ENCODE measurements around the gene ASTL.

DNA sequence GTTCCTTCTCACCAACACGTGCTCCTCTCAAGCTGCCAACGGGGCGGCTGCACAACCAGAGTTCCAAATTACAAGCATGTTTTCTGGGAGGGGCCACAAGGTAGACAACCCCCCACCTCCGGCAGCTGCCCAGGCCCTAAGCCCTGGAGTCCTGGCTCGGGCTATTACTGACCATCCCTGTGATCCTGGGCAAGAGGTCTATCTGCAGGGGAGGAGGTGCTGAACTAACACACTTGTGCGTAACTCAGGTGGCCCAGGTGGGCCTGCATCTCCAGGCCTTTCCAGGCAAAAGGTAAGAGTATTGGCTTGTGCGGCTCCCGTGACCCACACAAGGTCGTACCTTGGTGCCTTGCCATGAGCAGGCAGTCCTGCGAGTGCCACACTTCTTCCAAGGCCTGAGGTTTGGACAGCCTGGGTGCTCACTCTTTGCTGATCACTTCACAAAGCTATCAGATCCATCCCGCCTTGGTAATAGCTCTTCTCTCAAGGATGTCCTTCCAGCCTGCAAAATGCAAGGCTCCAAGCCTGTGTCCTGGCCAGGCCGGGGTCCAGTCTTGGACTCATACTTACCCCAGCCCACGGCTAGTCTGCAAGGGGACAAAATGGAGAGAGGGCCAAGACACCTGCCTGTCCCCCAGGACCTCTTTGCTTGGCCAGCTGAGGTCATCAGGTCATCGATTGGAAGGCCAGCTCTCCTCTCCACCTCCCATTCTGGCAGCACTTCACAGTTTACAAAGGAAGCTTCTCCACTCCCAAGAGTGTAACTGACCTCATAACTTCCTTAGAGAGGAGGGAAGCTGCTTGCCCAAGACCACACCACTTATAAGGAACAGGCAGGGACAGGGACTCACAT is 55.9 kb downstream of the ASTL start:
- TF ChIP-seq, protein P1, sequence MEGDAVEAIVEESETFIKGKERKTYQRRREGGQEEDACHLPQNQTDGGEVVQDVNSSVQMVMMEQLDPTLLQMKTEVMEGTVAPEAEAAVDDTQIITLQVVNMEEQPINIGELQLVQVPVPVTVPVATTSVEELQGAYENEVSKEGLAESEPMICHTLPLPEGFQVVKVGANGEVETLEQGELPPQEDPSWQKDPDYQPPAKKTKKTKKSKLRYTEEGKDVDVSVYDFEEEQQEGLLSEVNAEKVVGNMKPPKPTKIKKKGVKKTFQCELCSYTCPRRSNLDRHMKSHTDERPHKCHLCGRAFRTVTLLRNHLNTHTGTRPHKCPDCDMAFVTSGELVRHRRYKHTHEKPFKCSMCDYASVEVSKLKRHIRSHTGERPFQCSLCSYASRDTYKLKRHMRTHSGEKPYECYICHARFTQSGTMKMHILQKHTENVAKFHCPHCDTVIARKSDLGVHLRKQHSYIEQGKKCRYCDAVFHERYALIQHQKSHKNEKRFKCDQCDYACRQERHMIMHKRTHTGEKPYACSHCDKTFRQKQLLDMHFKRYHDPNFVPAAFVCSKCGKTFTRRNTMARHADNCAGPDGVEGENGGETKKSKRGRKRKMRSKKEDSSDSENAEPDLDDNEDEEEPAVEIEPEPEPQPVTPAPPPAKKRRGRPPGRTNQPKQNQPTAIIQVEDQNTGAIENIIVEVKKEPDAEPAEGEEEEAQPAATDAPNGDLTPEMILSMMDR (conservative IDR thresholded peaks at IDR 0.05): no peak
- TF ChIP-seq ZFX (IDR thresholded peaks at IDR 0.05): no peak
